ENCODE results near the gene BAAT.

BAAT gene

DNA sequence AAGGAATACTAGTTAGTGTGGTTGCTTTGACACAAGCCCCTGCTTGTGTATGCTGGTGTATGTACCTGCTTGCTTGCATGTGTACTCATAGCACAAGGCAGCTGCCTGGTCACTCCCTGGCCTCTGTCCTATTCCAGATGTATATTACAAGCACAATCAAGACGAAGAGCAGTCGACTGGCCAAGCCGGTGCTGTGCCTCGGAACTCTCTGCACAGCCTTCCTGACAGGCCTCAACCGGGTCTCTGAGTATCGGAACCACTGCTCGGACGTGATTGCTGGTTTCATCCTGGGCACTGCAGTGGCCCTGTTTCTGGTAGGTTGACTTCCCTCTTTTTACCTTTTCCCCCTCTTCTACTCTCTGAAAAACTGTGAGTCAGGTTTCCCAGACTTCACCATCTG, 72.1 kb downstream of the BAAT start:
- no peak for DNase-seq (ENCODE audit: low spot score)

DNA sequence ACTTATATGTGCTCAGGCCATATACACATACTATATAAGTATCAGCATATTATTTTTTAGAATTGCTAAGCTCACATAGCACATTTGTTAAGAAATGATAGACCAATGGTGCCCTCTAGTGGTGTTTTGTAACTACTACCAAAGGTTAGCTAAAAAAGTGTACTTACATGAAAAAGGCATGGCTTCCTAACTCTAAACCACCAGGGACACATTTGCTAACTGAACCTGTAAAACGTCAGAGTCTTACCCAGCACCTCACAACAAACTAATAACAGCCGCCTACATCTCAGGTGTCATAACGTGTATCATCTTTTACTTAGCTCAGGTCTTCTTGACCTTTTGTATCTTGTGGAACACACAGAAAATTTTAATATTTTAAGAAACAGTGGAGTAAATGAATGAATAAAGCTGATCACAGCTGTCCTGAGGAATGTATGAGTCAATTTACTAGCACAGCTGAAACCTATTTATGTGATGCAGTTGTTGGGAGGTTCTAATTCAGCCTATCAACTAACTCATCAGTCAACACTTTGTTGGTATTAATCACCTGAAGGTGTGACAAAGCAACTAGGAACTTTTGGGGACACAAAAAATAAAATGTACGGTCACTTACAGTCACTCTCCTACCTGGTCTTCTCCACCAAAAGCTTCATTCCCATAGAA, 72.9 kb downstream of the BAAT start:
- DNase-seq (ENCODE audit: low spot score), result peak; percentile 49

DNA sequence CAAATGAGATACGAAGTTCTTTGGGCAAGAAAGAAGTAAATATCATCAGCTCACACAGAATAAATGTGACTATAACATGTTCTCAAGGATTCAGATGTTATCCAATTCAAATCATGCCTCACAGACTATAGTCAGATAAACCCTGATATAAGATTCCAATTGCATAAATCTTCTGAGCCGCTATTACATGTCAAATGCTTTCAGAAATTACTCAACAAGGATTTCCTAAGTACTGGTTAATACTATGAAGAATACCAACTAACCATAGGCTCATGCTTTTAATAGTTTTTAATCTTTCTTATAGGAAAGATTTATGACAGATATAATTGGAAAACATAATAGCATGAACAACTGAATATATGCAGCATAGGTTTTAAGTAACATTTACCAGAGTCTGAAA, 73.6 kb downstream of the BAAT start:
- no peak for DNase-seq (ENCODE audit: low spot score)

Measured in CD4-positive, alpha-beta T cell treated with Interleukin-6 at 100 ng/mL for 8 hours (primary cell).